Right atrium auricular region (tissue), 2 donors: ENCODE data around the gene MAPK4. TPM values are rescaled to one million over a fixed set of nuclear protein-coding genes. Genes with fewer than 3 reads are reported as not detected.
"Not testable (repeated sequence)": the region's sequence is repeated elsewhere in the genome, so short reads cannot be mapped to it uniquely, and the experiment has no call there.

Experiments
- DNase-seq: peaks from one replicate; pipeline ENCODE4 v3.0.0-alpha.2; 2019; ENCODE audit warnings: low spot score
- H3K27ac ChIP-seq, 2 donors: fragments of 200-600 bp; sonication (generic); 1 replicate in 1 of 2; 2 replicates in 1 of 2; pipeline ENCODE4 v1.5.1; 2016 to 2019
- H3K27me3 ChIP-seq, 2 donors: fragments of 200-600 bp; sonication (generic); one replicate each; pipeline versions ENCODE4 v1.5.1 to v1.6.0; 2017 to 2019
- H3K36me3 ChIP-seq: fragments of 200-600 bp; sonication (generic); one replicate; pipeline ENCODE4 v1.5.1; 2016
- H3K4me1 ChIP-seq, 2 donors: fragments of 200-600 bp; sonication (generic); one replicate each; pipeline versions ENCODE4 v1.5.1 to v1.6.0; 2017 to 2019
- H3K4me3 ChIP-seq, 2 donors: fragments of 200-600 bp; sonication (generic); 1 replicate in 1 of 2; 2 replicates in 1 of 2; pipeline ENCODE4 v1.5.1; 2017 to 2019; ENCODE audit warnings: mild to moderate bottlenecking in 1 of 2, moderate library complexity in 1 of 2
- H3K9me3 ChIP-seq, 2 donors: fragments of 200-600 bp; sonication (generic); one replicate each; pipeline ENCODE4 v1.5.1; 2019
- CTCF ChIP-seq, 2 donors: fragments of 200-600 bp; sonication (generic); IDR thresholded peaks; one replicate each; pipeline ENCODE4 v1.5.1; 2019; ENCODE audit warnings: antibody characterized with exemption in 2 of 2
- total RNA-seq, 2 donors: library from RNA; depleted of rRNA; stranded (reverse); fragments of >200 nt; gene quantifications; one replicate each; pipeline ENCODE4 v1.1.0, GENCODE V29; 2016

Gene MAPK4
- total RNA-seq, 2 donors from 2014 or later, result 17.9 to 101 TPM

GRCh38 chr18:50528806-50529205 lies 31.1 kb upstream of the MAPK4 start:
- Histone ChIP-seq H3K4me1 (no peaks in the 10 kb centered on the region), H3K4me3 (no peak overlapping the region), H3K27ac (no peak overlapping the region), H3K9me3 (peaks cover 2 to 13% of the 10 kb centered on the region in 2 donors), H3K36me3 (no peaks in the 10 kb centered on the region), H3K27me3 (no peaks in the 10 kb centered on the region)
- no peak for TF ChIP-seq CTCF (IDR thresholded peaks at IDR 0.05)
- no peak for DNase-seq

- peaks cover 2 to 19% of the 10 kb centered on the region in 2 donors for H3K9me3 ChIP-seq
- not testable (repeated sequence) for H3K4me3 ChIP-seq, H3K36me3 ChIP-seq, DNase-seq, H3K27me3 ChIP-seq, H3K27ac ChIP-seq, H3K4me1 ChIP-seq
These were observed 26.1 kb upstream of the MAPK4 start for GRCh38 chr18:50533822-50534221.

GRCh38 chr18:50544476-50544875 lies 15.4 kb upstream of the MAPK4 start:
- H3K4me3 ChIP-seq, H3K9me3 ChIP-seq, DNase-seq, H3K27me3 ChIP-seq, H3K27ac ChIP-seq, H3K36me3 ChIP-seq, H3K4me1 ChIP-seq: not testable (repeated sequence)

GRCh38 chr18:50545936-50546335 lies 14.0 kb upstream of the MAPK4 start:
- Histone ChIP-seq H3K4me3 (no peak overlapping the region), H3K27ac (no peak overlapping the region), H3K27me3 (no peaks in the 10 kb centered on the region), H3K9me3 (no peaks in the 10 kb centered on the region), H3K4me1 (no peaks in the 10 kb centered on the region), H3K36me3 (no peaks in the 10 kb centered on the region)
- TF ChIP-seq CTCF (IDR thresholded peaks at IDR 0.05), result no peak
- DNase-seq, result no peak

DNA sequence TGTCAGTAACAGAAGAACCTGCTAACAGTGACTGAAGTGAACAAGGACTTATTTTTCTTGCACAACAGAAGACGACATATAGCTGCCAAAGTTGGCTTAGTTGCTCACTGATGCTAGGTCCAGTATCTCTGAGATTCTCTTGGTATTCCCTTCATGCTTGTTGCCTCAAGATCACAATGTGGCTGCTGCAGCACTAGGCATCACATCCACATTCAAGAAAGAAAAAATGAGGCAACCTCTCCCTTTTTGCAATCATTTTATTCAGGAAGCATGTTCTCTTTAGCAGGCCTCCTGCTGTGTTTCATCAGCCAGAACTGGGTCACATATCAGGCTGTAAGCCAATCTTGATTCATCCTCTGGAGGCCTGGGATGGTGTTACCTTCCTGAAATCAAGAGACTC lies 11.7 kb upstream of the MAPK4 start:
- Histone ChIP-seq H3K36me3 (no peaks in the 10 kb centered on the region), H3K4me3 (no peak overlapping the region), H3K9me3 (no peaks in the 10 kb centered on the region), H3K27me3 (no peaks in the 10 kb centered on the region), H3K27ac (no peak overlapping the region), H3K4me1 (no peaks in the 10 kb centered on the region)
- DNase-seq, result no peak
- no peak for TF ChIP-seq CTCF (IDR thresholded peaks at IDR 0.05)

- H3K9me3 ChIP-seq, result peaks cover 0 to 12% of the 10 kb centered on the region in 2 donors
- not testable (repeated sequence) for H3K4me3 ChIP-seq, DNase-seq, H3K36me3 ChIP-seq, H3K27me3 ChIP-seq, H3K4me1 ChIP-seq, H3K27ac ChIP-seq
These were observed 8.2 kb upstream of the MAPK4 start for GRCh38 chr18:50551651-50552050.

GRCh38 chr18:50558157-50558556 lies 1.7 kb upstream of the MAPK4 start:
- H3K36me3 ChIP-seq, result no peaks in the 10 kb centered on the region
- no peaks in the 10 kb centered on the region for H3K27me3 ChIP-seq
- H3K4me3 ChIP-seq, result no peak overlapping the region
- peaks cover 0 to 12% of the 10 kb centered on the region in 2 donors for H3K9me3 ChIP-seq
- TF ChIP-seq CTCF (IDR thresholded peaks at IDR 0.05), result no peak
- no peak overlapping the region for H3K27ac ChIP-seq
- peaks cover 0 to 10% of the 10 kb centered on the region in 2 donors for H3K4me1 ChIP-seq
- DNase-seq, result no peak
